Ovary (tissue), 3 donors: ENCODE measurements around the gene CD48.

ENCODE experiments used
- POLR2A ChIP-seq: fragments of 450-650 bp; IDR thresholded peaks from one replicate; pipeline ENCODE4 v1.6.1; 2017; ENCODE audit warnings: antibody characterized with exemption, mild to moderate bottlenecking, moderate library complexity
- TF ChIP-seq, protein P1 (sequence below), 3 donors: fragments of 450-650 bp in 2 of 3; fragments of 200-600 bp in 1 of 3; IDR thresholded peaks; one replicate each; pipeline versions ENCODE4 v1.5.1 to v1.8.0; 2016 to 2022; ENCODE audit warnings: antibody characterized with exemption in 3 of 3, mild to moderate bottlenecking in 1 of 3
- donor health status: DM: no; HTN: no; CAD: no.

DNA sequence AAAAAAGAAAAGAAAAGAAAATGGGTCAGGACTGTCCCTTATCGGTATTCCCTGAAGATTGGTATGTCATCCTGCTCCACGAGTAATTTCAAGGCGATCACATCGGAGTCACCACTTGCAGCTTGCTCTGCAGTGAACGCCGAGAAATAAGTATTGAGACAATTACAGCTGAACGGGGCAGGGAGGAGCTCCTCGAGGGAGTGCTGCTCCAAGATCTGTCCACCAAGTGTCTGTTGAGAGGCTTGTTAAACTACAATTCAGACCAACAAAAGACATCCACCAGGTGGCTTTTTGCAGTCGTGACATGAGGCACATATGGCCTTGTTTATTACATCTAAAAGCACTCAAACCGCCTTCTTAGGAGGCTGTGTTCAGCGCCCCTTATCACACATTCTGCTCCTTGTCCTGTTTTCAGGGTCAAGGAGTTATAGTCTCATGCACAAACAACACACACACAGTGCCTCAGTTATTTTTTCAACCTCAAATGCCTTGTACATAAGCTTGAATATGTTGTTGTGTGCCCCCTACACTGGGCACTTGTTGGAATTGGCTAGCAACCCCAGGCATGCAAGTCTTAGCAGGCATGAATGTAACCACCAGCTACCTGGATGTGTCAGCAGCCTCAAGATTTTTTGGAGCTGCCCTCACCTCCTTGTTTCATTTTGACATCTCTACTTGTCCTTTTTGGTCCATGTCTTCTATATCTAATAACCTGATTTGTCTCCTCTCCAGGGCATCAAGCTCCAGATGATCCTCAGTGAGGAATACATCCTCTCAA is 13.0 kb upstream of the CD48 start:
- TF ChIP-seq, protein P1, sequence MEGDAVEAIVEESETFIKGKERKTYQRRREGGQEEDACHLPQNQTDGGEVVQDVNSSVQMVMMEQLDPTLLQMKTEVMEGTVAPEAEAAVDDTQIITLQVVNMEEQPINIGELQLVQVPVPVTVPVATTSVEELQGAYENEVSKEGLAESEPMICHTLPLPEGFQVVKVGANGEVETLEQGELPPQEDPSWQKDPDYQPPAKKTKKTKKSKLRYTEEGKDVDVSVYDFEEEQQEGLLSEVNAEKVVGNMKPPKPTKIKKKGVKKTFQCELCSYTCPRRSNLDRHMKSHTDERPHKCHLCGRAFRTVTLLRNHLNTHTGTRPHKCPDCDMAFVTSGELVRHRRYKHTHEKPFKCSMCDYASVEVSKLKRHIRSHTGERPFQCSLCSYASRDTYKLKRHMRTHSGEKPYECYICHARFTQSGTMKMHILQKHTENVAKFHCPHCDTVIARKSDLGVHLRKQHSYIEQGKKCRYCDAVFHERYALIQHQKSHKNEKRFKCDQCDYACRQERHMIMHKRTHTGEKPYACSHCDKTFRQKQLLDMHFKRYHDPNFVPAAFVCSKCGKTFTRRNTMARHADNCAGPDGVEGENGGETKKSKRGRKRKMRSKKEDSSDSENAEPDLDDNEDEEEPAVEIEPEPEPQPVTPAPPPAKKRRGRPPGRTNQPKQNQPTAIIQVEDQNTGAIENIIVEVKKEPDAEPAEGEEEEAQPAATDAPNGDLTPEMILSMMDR (IDR thresholded peaks at IDR 0.05) = no peak
- TF ChIP-seq POLR2A = no peak
